ENCODE data around the gene IPO5. TPM values are rescaled to one million over a fixed set of nuclear protein-coding genes. Genes with fewer than 3 reads are reported as not detected.

IPO5 gene
- total RNA-seq, 1 donor from 2014 or later: 94.0 TPM

Other genes starting within 250 kb of the IPO5 start
- gene FARP1, start 189.4 kb downstream of the IPO5 start, total RNA-seq: 14.7 TPM
- gene RNF113B, start 223.6 kb downstream of the IPO5 start, total RNA-seq: not detected